A673 (cell line): ENCODE data around the gene HLA-DQA1.
"Not testable (repeated sequence)": the region's sequence is repeated elsewhere in the genome, so short reads cannot be mapped to it uniquely, and the experiment has no call there.

Source experiments
- EZH2 ChIP-seq: fragments of 200-600 bp; sonication (generic); IDR thresholded peaks from 2 replicates; pipeline ENCODE4 v1.6.1; 2017; ENCODE audit warnings: borderline replicate concordance, low read depth, mild to moderate bottlenecking, mixed read lengths, antibody characterized with exemption, low read length; ENCODE audit not compliant: poor library complexity, severe bottlenecking
- TF ChIP-seq, protein P1 (sequence below): fragments of 300-800, 200-600 bp; sonication (generic); conservative IDR thresholded peaks from 2 replicates; pipeline ENCODE4 v1.5.1; 2017; ENCODE audit warnings: low read depth, mild to moderate bottlenecking, antibody characterized with exemption, low read length, moderate library complexity, mixed read lengths

DNA sequence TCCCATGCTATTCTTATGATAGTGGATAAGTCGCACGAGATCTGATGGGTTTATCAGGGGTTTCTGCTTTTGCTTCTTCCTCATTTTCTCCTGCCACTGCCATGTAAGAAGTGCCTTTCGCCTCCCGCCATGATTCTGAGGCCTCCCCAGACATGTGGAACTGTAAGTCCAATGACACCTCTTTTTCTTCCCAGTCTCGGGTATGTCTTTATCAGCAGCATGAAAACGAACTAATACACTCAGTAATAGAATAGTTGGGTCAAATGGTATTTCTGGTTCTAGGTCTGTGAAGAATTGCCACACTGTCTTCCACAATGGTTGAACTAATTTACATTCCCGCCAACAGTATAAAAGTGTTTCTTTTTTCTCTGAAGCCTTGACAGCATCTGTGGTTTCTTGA, 36.9 kb downstream of the HLA-DQA1 start:
- not testable (repeated sequence) for TF ChIP-seq EZH2
- TF ChIP-seq, protein P1, sequence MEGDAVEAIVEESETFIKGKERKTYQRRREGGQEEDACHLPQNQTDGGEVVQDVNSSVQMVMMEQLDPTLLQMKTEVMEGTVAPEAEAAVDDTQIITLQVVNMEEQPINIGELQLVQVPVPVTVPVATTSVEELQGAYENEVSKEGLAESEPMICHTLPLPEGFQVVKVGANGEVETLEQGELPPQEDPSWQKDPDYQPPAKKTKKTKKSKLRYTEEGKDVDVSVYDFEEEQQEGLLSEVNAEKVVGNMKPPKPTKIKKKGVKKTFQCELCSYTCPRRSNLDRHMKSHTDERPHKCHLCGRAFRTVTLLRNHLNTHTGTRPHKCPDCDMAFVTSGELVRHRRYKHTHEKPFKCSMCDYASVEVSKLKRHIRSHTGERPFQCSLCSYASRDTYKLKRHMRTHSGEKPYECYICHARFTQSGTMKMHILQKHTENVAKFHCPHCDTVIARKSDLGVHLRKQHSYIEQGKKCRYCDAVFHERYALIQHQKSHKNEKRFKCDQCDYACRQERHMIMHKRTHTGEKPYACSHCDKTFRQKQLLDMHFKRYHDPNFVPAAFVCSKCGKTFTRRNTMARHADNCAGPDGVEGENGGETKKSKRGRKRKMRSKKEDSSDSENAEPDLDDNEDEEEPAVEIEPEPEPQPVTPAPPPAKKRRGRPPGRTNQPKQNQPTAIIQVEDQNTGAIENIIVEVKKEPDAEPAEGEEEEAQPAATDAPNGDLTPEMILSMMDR = not testable (repeated sequence)
